Endothelial cell of umbilical vein (primary cell): ENCODE results near the gene DLL4. TPM values are rescaled to one million over a fixed set of nuclear protein-coding genes. Genes with fewer than 3 reads are reported as not detected.

ENCODE experiments used
- BruUV-seq: library from RNA; stranded (reverse); fragments of 400-500 nt; replicated peaks from 2 replicates; lab custom pipeline; 2021; lab: Mats Ljungman, UMichigan
- CTCF ChIA-PET: fragments of 300-600, 350-600 bp; sonication (Branson Sonifier 250); formaldehyde crosslinking; loops from one replicate; lab custom pipeline; 2021; ENCODE audit warnings: antibody characterized with exemption, inconsistent platforms; lab: Charles Lee
- POLR2A ChIA-PET: fragments of 300-600, 350-600 bp; sonication (Branson Sonifier 250); formaldehyde crosslinking; loops from one replicate; lab custom pipeline; 2021; ENCODE audit warnings: antibody characterized with exemption, inconsistent platforms; lab: Charles Lee
- DNase-seq: peaks from one replicate; pipeline ENCODE4 v3.0.0-alpha.2; 2011; ENCODE audit warnings: low read depth, low spot score
- FAIRE-seq: peaks from 2 replicates; lab custom pipeline; 2011; peaks lifted over from hg19 to GRCh38; lab: Jason Lieb, UNC
- H2AFZ ChIP-seq: 2 replicates; pipeline ENCODE4 v1.6.0; 2012; ENCODE audit warnings: low read depth, low read length, control low read depth, inconsistent platforms
- H3K27ac ChIP-seq: 2 replicates; pipeline ENCODE4 v1.5.1; 2011; ENCODE audit warnings: low read depth, mild to moderate bottlenecking, control low read depth, low read length, moderate library complexity; ENCODE audit not compliant: insufficient read depth
- H3K27me3 ChIP-seq, 2 experiments: 2 replicates each; pipeline versions ENCODE4 v1.6.0 to v1.6.1; 2011; ENCODE audit warnings: low read length in 2 of 2, mixed read lengths in 1 of 2; ENCODE audit not compliant: control insufficient read depth in 2 of 2, insufficient read depth in 2 of 2
- H3K36me3 ChIP-seq, 2 experiments: 2 replicates in 1 of 2; 3 replicates in 1 of 2; pipeline ENCODE4 v1.5.1; 2011; ENCODE audit warnings: low read length in 2 of 2, mild to moderate bottlenecking in 1 of 2, moderate library complexity in 1 of 2; ENCODE audit not compliant: control insufficient read depth in 2 of 2, insufficient read depth in 2 of 2; ENCODE audit errors: extremely low read depth in 1 of 2
- H3K4me1 ChIP-seq: 3 replicates; pipeline ENCODE4 v1.5.1; 2011; ENCODE audit warnings: mild to moderate bottlenecking, low read length; ENCODE audit not compliant: control insufficient read depth, insufficient read depth; ENCODE audit errors: extremely low read depth
- H3K4me2 ChIP-seq: 2 replicates; pipeline ENCODE4 v1.6.1; 2011; ENCODE audit warnings: low read length, control low read depth, mixed read lengths; ENCODE audit not compliant: insufficient read depth
- H3K4me3 ChIP-seq, 3 experiments: fragments of 200-600 bp in 1 of 3; sonication (generic), shearing (Covaris generic) in 1 of 3; replicated peaks in 1 of 3; 2 replicates each; pipeline ENCODE4 v1.5.1; 2011 to 2016; ENCODE audit warnings: control low read depth in 3 of 3, low read length in 3 of 3, mild to moderate bottlenecking in 2 of 3, inconsistent platforms in 1 of 3, low read depth in 1 of 3, moderate library complexity in 1 of 3; ENCODE audit not compliant: insufficient read depth in 1 of 3
- H3K79me2 ChIP-seq: 2 replicates; pipeline ENCODE4 v1.6.0; 2012; ENCODE audit warnings: low read length, inconsistent platforms; ENCODE audit not compliant: control insufficient read depth, insufficient read depth
- H3K9ac ChIP-seq: replicated peaks from 2 replicates; pipeline ENCODE3; 2011; ENCODE audit warnings: low read length, control low read depth; ENCODE audit not compliant: insufficient read depth; ENCODE audit errors: extremely low read depth
- H3K9me1 ChIP-seq: replicated peaks from 3 replicates; pipeline ENCODE4 v1.6.0; 2011; ENCODE audit warnings: mild to moderate bottlenecking, low read length; ENCODE audit not compliant: control insufficient read depth, insufficient read depth; ENCODE audit errors: extremely low read depth
- H3K9me3 ChIP-seq: replicated peaks from 2 replicates; pipeline ENCODE4 v1.5.1; 2012; ENCODE audit warnings: low read length, inconsistent platforms; ENCODE audit not compliant: control insufficient read depth, insufficient read depth
- H4K20me1 ChIP-seq: replicated peaks from 2 replicates; pipeline ENCODE3; 2011; ENCODE audit warnings: mild to moderate bottlenecking, low read length; ENCODE audit not compliant: control insufficient read depth, insufficient read depth; ENCODE audit errors: extremely low read depth
- EZH2 ChIP-seq: IDR thresholded peaks from 2 replicates; pipeline ENCODE4 v1.6.1; 2012; ENCODE audit warnings: borderline replicate concordance, low read depth, mild to moderate bottlenecking, moderate library complexity, low read length, inconsistent platforms; ENCODE audit not compliant: severe bottlenecking
- FOS ChIP-seq: IDR thresholded peaks from 2 replicates; pipeline ENCODE4 v1.6.1; 2011; ENCODE audit warnings: mild to moderate bottlenecking, low read length, moderate library complexity, borderline replicate concordance; ENCODE audit not compliant: insufficient read depth
- GATA2 ChIP-seq: IDR thresholded peaks from 2 replicates; pipeline ENCODE4 v1.7.0; 2011; ENCODE audit warnings: low read depth, mild to moderate bottlenecking, moderate library complexity, mixed read lengths, low read length; ENCODE audit not compliant: insufficient read length, insufficient read depth
- JUN ChIP-seq: IDR thresholded peaks from 2 replicates; pipeline ENCODE4 v1.6.1; 2011; ENCODE audit warnings: borderline replicate concordance, low read depth; ENCODE audit not compliant: insufficient read length, insufficient read depth
- MAX ChIP-seq: IDR thresholded peaks from 2 replicates; pipeline ENCODE4 v1.6.1; 2011; ENCODE audit not compliant: insufficient read depth, insufficient read length
- MYC ChIP-seq: IDR thresholded peaks from one replicate; pipeline ENCODE4 v1.6.1; 2011; ENCODE audit warnings: mild to moderate bottlenecking, low read depth, low read length
- POLR2A ChIP-seq: IDR thresholded peaks from 2 replicates; pipeline ENCODE4 v1.6.1; 2012; ENCODE audit warnings: low read depth, mild to moderate bottlenecking, control low read depth, low read length
- POLR2AphosphoS5 ChIP-seq: IDR thresholded peaks from 2 replicates; pipeline ENCODE4 v1.6.1; 2012; ENCODE audit warnings: low read depth, mild to moderate bottlenecking, control low read depth, low read length, moderate library complexity; ENCODE audit not compliant: insufficient read depth
- dilution Hi-C: fragments of 300-500 bp; cut with MboI; formaldehyde crosslinking; loops from one replicate; pipeline ENCODE4 v1.15.0; 2019; ENCODE audit warnings: low sequenced_read_pairs; ENCODE audit not compliant: extremely low pct_ligation_motif_present
- intact Hi-C: fragments of 100-400 bp; cut with micrococcal nuclease; formaldehyde crosslinking; loops from one replicate; pipeline ENCODE4 v1.10.0; 2022
- polyA plus RNA-seq, 4 experiments: library from polyadenylated mRNA; depleted of rRNA in 3 of 4; stranded (reverse) in 3 of 4; unstranded in 1 of 4; fragments of >200 nt; gene quantifications; 2 replicates each; pipeline versions ENCODE4 v1.2.1 to v1.2.3, GENCODE V29; 2011 to 2012; ENCODE audit warnings: missing spikeins in 1 of 4
- total RNA-seq: library from RNA; stranded (reverse); gene quantifications from 2 replicates; pipeline ENCODE4 v1.2.3, GENCODE V29; 2021
- TF ChIP-seq, protein P1 (sequence below), 2 donors: IDR thresholded peaks; 1 replicate in 1 of 2; 2 replicates in 1 of 2; pipeline ENCODE4 v1.5.1; 2011; ENCODE audit warnings: low read length in 2 of 2, mild to moderate bottlenecking in 2 of 2, moderate library complexity in 2 of 2, control low read depth in 1 of 2, inconsistent platforms in 1 of 2, low read depth in 1 of 2; ENCODE audit not compliant: insufficient read depth in 1 of 2; ENCODE audit errors: extremely low read depth in 1 of 2

Gene DLL4
- total and polyA plus RNA-seq, 2 donors (not counting 3 experiments of a cell fraction or from before 2014, with no cell fraction given): 55.2 to 57.8 TPM

DNA sequence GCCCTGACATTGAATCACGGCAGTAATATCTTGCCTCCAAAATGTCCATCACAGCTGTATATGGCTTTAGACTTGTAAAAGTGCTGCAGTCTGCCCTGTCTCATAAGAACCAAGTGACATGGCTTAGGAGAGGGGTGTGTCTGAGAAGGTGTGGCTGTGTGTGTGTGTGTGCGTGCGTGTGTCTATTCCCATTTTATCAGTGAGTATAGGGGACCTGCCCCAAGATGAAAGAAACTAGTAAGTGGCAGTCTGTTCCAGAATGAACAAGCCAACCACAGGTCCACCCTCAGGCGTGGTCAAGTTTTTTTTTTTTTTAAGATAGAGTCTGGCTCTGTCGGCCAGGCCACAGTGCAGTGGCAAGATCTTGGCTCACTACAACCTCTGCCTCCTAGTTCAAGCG, 49.5 kb upstream of the DLL4 start:
- Histone ChIP-seq H3K4me2 (no peak overlapping the region), H3K79me2 (no peaks in the 10 kb centered on the region), H3K4me3 (no peak overlapping the region), H2AFZ (no peak overlapping the region), H3K27me3 (no peaks in the 10 kb centered on the region), H3K9ac (no peak overlapping the region), H3K4me1 (no peaks in the 10 kb centered on the region), H3K9me1 (no peaks in the 10 kb centered on the region), H4K20me1 (no peaks in the 10 kb centered on the region), H3K27ac (no peak overlapping the region), H3K9me3 (no peaks in the 10 kb centered on the region), H3K36me3 (no peaks in the 10 kb centered on the region)
- no peak for TF ChIP-seq POLR2A
- no peak for TF ChIP-seq FOS
- TF ChIP-seq MAX: no peak
- no peak for TF ChIP-seq EZH2
- no peak for TF ChIP-seq GATA2
- TF ChIP-seq POLR2AphosphoS5: no peak
- TF ChIP-seq JUN: no peak
- TF ChIP-seq MYC: no peak
- TF ChIP-seq, protein P1, sequence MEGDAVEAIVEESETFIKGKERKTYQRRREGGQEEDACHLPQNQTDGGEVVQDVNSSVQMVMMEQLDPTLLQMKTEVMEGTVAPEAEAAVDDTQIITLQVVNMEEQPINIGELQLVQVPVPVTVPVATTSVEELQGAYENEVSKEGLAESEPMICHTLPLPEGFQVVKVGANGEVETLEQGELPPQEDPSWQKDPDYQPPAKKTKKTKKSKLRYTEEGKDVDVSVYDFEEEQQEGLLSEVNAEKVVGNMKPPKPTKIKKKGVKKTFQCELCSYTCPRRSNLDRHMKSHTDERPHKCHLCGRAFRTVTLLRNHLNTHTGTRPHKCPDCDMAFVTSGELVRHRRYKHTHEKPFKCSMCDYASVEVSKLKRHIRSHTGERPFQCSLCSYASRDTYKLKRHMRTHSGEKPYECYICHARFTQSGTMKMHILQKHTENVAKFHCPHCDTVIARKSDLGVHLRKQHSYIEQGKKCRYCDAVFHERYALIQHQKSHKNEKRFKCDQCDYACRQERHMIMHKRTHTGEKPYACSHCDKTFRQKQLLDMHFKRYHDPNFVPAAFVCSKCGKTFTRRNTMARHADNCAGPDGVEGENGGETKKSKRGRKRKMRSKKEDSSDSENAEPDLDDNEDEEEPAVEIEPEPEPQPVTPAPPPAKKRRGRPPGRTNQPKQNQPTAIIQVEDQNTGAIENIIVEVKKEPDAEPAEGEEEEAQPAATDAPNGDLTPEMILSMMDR (IDR thresholded peaks at IDR 0.05; ENCODE audit: extremely low read depth in 1 of 2, insufficient read depth in 1 of 2, low read depth in 1 of 2, low read length in 2 of 2): no peak
- intact Hi-C loops (no loop called here), dilution Hi-C loops (no loop called here)
- ChIA-PET POLR2A (no interaction called here), CTCF (interaction anchor here (2.6 kb wide), 1 partner anchor 12 kb away, joined by 16 read pairs; no protein-coding TSS in a partner anchor)
- BruUV-seq: no TSS peak
- DNase-seq: no peak
- FAIRE-seq: no peak
